Islet precursor cell (in vitro differentiated cells): ENCODE data around the gene CSE1L.
"Not testable (repeated sequence)": the region's sequence is repeated elsewhere in the genome, so short reads cannot be mapped to it uniquely, and the experiment has no call there.

Experiments
- DNase-seq: peaks from one replicate; pipeline ENCODE4 v3.0.0-alpha.2; 2018

Gene CSE1L

GRCh38 chr20:49046087-49046900 lies at the start of gene CSE1L:
Gene CSE1L (plus strand): TSS chr20:49046312. CDS start chr20:49058464, 12,152 bp downstream.
- DNase-seq = peak; percentile 97

GRCh38 chr20:48999890-49000870 lies 45.9 kb upstream of the CSE1L start:
- DNase-seq = no peak

- no peak for DNase-seq
These were observed 44.4 kb upstream of the CSE1L start for GRCh38 chr20:49001741-49002140.

GRCh38 chr20:49006446-49006980 lies 39.6 kb upstream of the CSE1L start:
- DNase-seq = no peak

GRCh38 chr20:49009899-49010631 lies 36.0 kb upstream of the CSE1L start:
- no peak for DNase-seq

- no peak for DNase-seq
These were observed 21.9 kb upstream of the CSE1L start for GRCh38 chr20:49024220-49024619.

- DNase-seq = not testable (repeated sequence)
These were observed 17.9 kb upstream of the CSE1L start for GRCh38 chr20:49028177-49028576.

- peak; percentile 60 for DNase-seq
These were observed 17.4 kb upstream of the CSE1L start for GRCh38 chr20:49028684-49029083.

GRCh38 chr20:49029203-49029602 lies 16.9 kb upstream of the CSE1L start:
- DNase-seq = no peak

GRCh38 chr20:49030954-49031619 lies 15.0 kb upstream of the CSE1L start:
- DNase-seq = no peak

GRCh38 chr20:49032455-49032854 lies 13.7 kb upstream of the CSE1L start:
- DNase-seq = no peak

GRCh38 chr20:49034070-49034732 lies 11.9 kb upstream of the CSE1L start:
- DNase-seq = no peak

GRCh38 chr20:49037962-49038387 lies 8.1 kb upstream of the CSE1L start:
- DNase-seq = no peak

- no peak for DNase-seq
These were observed 6.3 kb upstream of the CSE1L start for GRCh38 chr20:49039854-49040253.

GRCh38 chr20:49043000-49043399 lies 3.1 kb upstream of the CSE1L start:
- no peak for DNase-seq

- no peak for DNase-seq
These were observed 549 bp upstream of the CSE1L start for GRCh38 chr20:49045440-49046086.

GRCh38 chr20:49052334-49052733 lies 6.2 kb downstream of the CSE1L start:
- DNase-seq = peak; percentile 72

- no peak for DNase-seq
These were observed 8.0 kb downstream of the CSE1L start for GRCh38 chr20:49054056-49054643.

GRCh38 chr20:49063279-49063678 lies 17.2 kb downstream of the CSE1L start:
- DNase-seq = no peak

- DNase-seq = no peak
These were observed 28.4 kb downstream of the CSE1L start for GRCh38 chr20:49074521-49074920.

- DNase-seq = no peak
These were observed 32.2 kb downstream of the CSE1L start for GRCh38 chr20:49078310-49078709.
